ENCODE data around the gene EIF5B.
"Not testable (repeated sequence)": the region's sequence is repeated elsewhere in the genome, so short reads cannot be mapped to it uniquely, and the experiment has no call there.

Gene EIF5B

GRCh38 chr2:99346218-99346617 lies 9.0 kb downstream of the EIF5B start:
- TF ChIP-seq PKNOX1 (IDR thresholded peaks at IDR 0.05): no peak
- no peak for TF ChIP-seq TARDBP (IDR thresholded peaks at IDR 0.05)
- TF ChIP-seq NFRKB (IDR thresholded peaks at IDR 0.05): no peak
- no peak for TF ChIP-seq BHLHE40 (IDR thresholded peaks at IDR 0.05; ENCODE audit: borderline replicate concordance)
- no peak for TF ChIP-seq SP1 (IDR thresholded peaks at IDR 0.05)
- TF ChIP-seq SUZ12 (IDR thresholded peaks at IDR 0.05): no peak
- TF ChIP-seq ELF4 (IDR thresholded peaks at IDR 0.05): no peak
- TF ChIP-seq ARNT (IDR thresholded peaks at IDR 0.05): no peak
- TF ChIP-seq FOXM1 (IDR thresholded peaks at IDR 0.05; ENCODE audit: borderline replicate concordance): no peak
- ChIA-PET POLR2A (interaction anchor here (2.9 kb wide), 1 partner anchor 9 kb away, joined by 10 read pairs; the partner anchor contains the start of genes EIF5B and TXNDC9), CTCF (no interaction called here)
- DNase-seq (ENCODE audit: extremely low spot score): no peak

- POLR2A ChIA-PET: interaction anchor here (0.7 to 2.9 kb wide), 4 partner anchors 11 to 193 kb away, joined by 3 to 10 read pairs (median 4); partner anchors contain the start of genes EIF5B, LIPT1, TSGA10 and TXNDC9
- no peak for DNase-seq (ENCODE audit: extremely low spot score)
- no peak for TF ChIP-seq L3MBTL2 (conservative IDR thresholded peaks at IDR 0.05)
- TF ChIP-seq ARNT (IDR thresholded peaks at IDR 0.05): no peak
- no peak for TF ChIP-seq FOXM1 (IDR thresholded peaks at IDR 0.05; ENCODE audit: borderline replicate concordance)
- no peak for TF ChIP-seq FOXA1 (IDR thresholded peaks at IDR 0.05)
- TF ChIP-seq CTBP1 (IDR thresholded peaks at IDR 0.05; ENCODE audit: borderline replicate concordance): no peak
- TF ChIP-seq LEF1 (IDR thresholded peaks at IDR 0.05; ENCODE audit: borderline replicate concordance): no peak
- no peak for TF ChIP-seq HDGF (IDR thresholded peaks at IDR 0.05; ENCODE audit: borderline replicate concordance)
- CTCF ChIA-PET: no interaction called here
Observed at GRCh38 chr2:99348173-99348572, 11.0 kb downstream of the EIF5B start.

- TF ChIP-seq L3MBTL2 (conservative IDR thresholded peaks at IDR 0.05) (no peak), PKNOX1 (IDR thresholded peaks at IDR 0.05) (no peak), SP1 (IDR thresholded peaks at IDR 0.05) (no peak), FOXA1 (IDR thresholded peaks at IDR 0.05) (no peak), CTBP1 (IDR thresholded peaks at IDR 0.05; ENCODE audit: borderline replicate concordance) (no peak), SUZ12 (IDR thresholded peaks at IDR 0.05) (no peak), ELF4 (IDR thresholded peaks at IDR 0.05) (no peak), FOXK2 (IDR thresholded peaks at IDR 0.05) (no peak), BHLHE40 (IDR thresholded peaks at IDR 0.05; ENCODE audit: borderline replicate concordance) (no peak), HDGF (IDR thresholded peaks at IDR 0.05; ENCODE audit: borderline replicate concordance) (no peak), FOXM1 (IDR thresholded peaks at IDR 0.05; ENCODE audit: borderline replicate concordance) (no peak), ARNT (IDR thresholded peaks at IDR 0.05) (no peak), NFRKB (IDR thresholded peaks at IDR 0.05) (no peak), ZNF384 (IDR thresholded peaks at IDR 0.05) (no peak), TARDBP (IDR thresholded peaks at IDR 0.05) (no peak), LEF1 (IDR thresholded peaks at IDR 0.05; ENCODE audit: borderline replicate concordance) (no peak)
- POLR2A ChIA-PET: no interaction called here
- no peak for DNase-seq (ENCODE audit: extremely low spot score)
- CTCF ChIA-PET: interaction anchor here (0.7 to 1.5 kb wide), 2 partner anchors 10 to 13 kb away, joined by 3 to 5 read pairs; partner anchors contain the start of gene EIF5B
Observed at GRCh38 chr2:99350194-99350593, 13.0 kb downstream of the EIF5B start.

GRCh38 chr2:99354070-99354469 lies 16.9 kb downstream of the EIF5B start:
- TF ChIP-seq ARNT (IDR thresholded peaks at IDR 0.05) (no peak), FOXA1 (IDR thresholded peaks at IDR 0.05) (no peak), SP1 (IDR thresholded peaks at IDR 0.05) (no peak)
- no peak for DNase-seq (ENCODE audit: extremely low spot score)
- ChIA-PET CTCF (no interaction called here), POLR2A (interaction anchor here (1.9 kb wide), 1 partner anchor 17 kb away, joined by 6 read pairs; the partner anchor contains the start of gene EIF5B)

GRCh38 chr2:99354825-99355224 lies 17.6 kb downstream of the EIF5B start:
- DNase-seq (ENCODE audit: extremely low spot score); CTCF ChIA-PET: not testable (repeated sequence)
- POLR2A ChIA-PET: interaction anchor here (1.9 kb wide), 1 partner anchor 18 kb away, joined by 6 read pairs; the partner anchor contains the start of gene EIF5B

- DNase-seq (ENCODE audit: extremely low spot score): no peak
- ChIA-PET CTCF (interaction anchor here (1.0 kb wide), 1 partner anchor 20 kb away, joined by 4 read pairs; the partner anchor contains the start of gene EIF5B), POLR2A (interaction anchor here (0.6 to 2.7 kb wide), 2 partner anchors 9 to 20 kb away, joined by 3 to 14 read pairs; partner anchors contain the start of genes EIF5B and TXNDC9)
- TF ChIP-seq ELF4 (IDR thresholded peaks at IDR 0.05) (no peak), ARNT (IDR thresholded peaks at IDR 0.05) (no peak), FOXK2 (IDR thresholded peaks at IDR 0.05) (no peak), ZNF384 (IDR thresholded peaks at IDR 0.05) (no peak), PKNOX1 (IDR thresholded peaks at IDR 0.05) (no peak), L3MBTL2 (conservative IDR thresholded peaks at IDR 0.05) (no peak), NFRKB (IDR thresholded peaks at IDR 0.05) (no peak), LEF1 (IDR thresholded peaks at IDR 0.05; ENCODE audit: borderline replicate concordance) (no peak), FOXM1 (IDR thresholded peaks at IDR 0.05; ENCODE audit: borderline replicate concordance) (no peak), BHLHE40 (IDR thresholded peaks at IDR 0.05; ENCODE audit: borderline replicate concordance) (no peak)
Observed at GRCh38 chr2:99356853-99357252, 19.7 kb downstream of the EIF5B start.

- ChIA-PET CTCF (interaction anchor here (1.2 kb wide), 1 partner anchor 29 kb away, joined by 4 read pairs; the partner anchor contains the start of gene EIF5B), POLR2A (interaction anchor here (1.1 kb wide), 2 partner anchors 9 to 29 kb away, joined by 3 to 5 read pairs; partner anchors contain the start of genes EIF5B and TXNDC9)
- TF ChIP-seq ARNT (IDR thresholded peaks at IDR 0.05) (no peak), FOXK2 (IDR thresholded peaks at IDR 0.05) (no peak), PKNOX1 (IDR thresholded peaks at IDR 0.05) (no peak), SP1 (IDR thresholded peaks at IDR 0.05) (no peak), TARDBP (IDR thresholded peaks at IDR 0.05) (no peak), ZNF384 (IDR thresholded peaks at IDR 0.05) (no peak), FOXA1 (IDR thresholded peaks at IDR 0.05) (no peak), HDGF (IDR thresholded peaks at IDR 0.05; ENCODE audit: borderline replicate concordance) (no peak), SUZ12 (IDR thresholded peaks at IDR 0.05) (no peak), FOXM1 (IDR thresholded peaks at IDR 0.05; ENCODE audit: borderline replicate concordance) (no peak), LEF1 (IDR thresholded peaks at IDR 0.05; ENCODE audit: borderline replicate concordance) (no peak), L3MBTL2 (conservative IDR thresholded peaks at IDR 0.05) (no peak), BHLHE40 (IDR thresholded peaks at IDR 0.05; ENCODE audit: borderline replicate concordance) (no peak), NFRKB (IDR thresholded peaks at IDR 0.05) (no peak), ELF4 (IDR thresholded peaks at IDR 0.05) (no peak), CTBP1 (IDR thresholded peaks at IDR 0.05; ENCODE audit: borderline replicate concordance) (no peak)
- no peak for DNase-seq (ENCODE audit: extremely low spot score)
Observed at GRCh38 chr2:99365661-99366060, 28.5 kb downstream of the EIF5B start.

GRCh38 chr2:99368854-99369253 lies 31.7 kb downstream of the EIF5B start:
- POLR2A ChIA-PET; DNase-seq (ENCODE audit: extremely low spot score); CTCF ChIA-PET: not testable (repeated sequence)
